Bronchial epithelial cell (primary cell): ENCODE measurements around the gene SPINK8. TPM values are rescaled to one million over a fixed set of nuclear protein-coding genes. Genes with fewer than 3 reads are reported as not detected.

ENCODE experiments used
- DNase-seq: peaks from one replicate; pipeline ENCODE4 v3.0.0-alpha.2; 2010; ENCODE audit warnings: low read depth
- FAIRE-seq: peaks from 2 replicates; lab custom pipeline; 2011; peaks lifted over from hg19 to GRCh38; lab: Jason Lieb, UNC
- H3K27me3 ChIP-seq: 2 replicates; pipeline ENCODE4 v1.5.1; 2011; ENCODE audit warnings: low read length; ENCODE audit not compliant: control insufficient read depth, insufficient read depth
- H3K36me3 ChIP-seq: 2 replicates; pipeline ENCODE4 v1.5.1; 2011; ENCODE audit warnings: low read length; ENCODE audit not compliant: control insufficient read depth, insufficient read depth
- H3K4me3 ChIP-seq: 2 replicates; pipeline ENCODE4 v1.5.1; 2011; ENCODE audit warnings: mild to moderate bottlenecking, low read depth, low read length, control low read depth
- CTCF ChIP-seq: IDR thresholded peaks from 2 replicates; pipeline ENCODE4 v1.5.1; 2011; ENCODE audit warnings: mild to moderate bottlenecking, moderate library complexity, low read length, control low read depth, inconsistent platforms; ENCODE audit not compliant: insufficient read depth, severe bottlenecking
- total RNA-seq: library from RNA; depleted of rRNA; stranded (reverse); fragments of >200 nt; gene quantifications from 2 replicates; pipeline ENCODE4 v1.2.1, GENCODE V29; 2014

The SPINK8 gene
- total RNA-seq, 1 donor from 2014 or later, result not detected

GRCh38 chr3:48267782-48268181, 65.7 kb downstream of the SPINK8 start:
- H3K4me3 ChIP-seq, result no peak overlapping the region
- H3K36me3 ChIP-seq, result no peaks in the 10 kb centered on the region
- no peak for FAIRE-seq
- peak; percentile 71 for DNase-seq
- no peaks in the 10 kb centered on the region for H3K27me3 ChIP-seq
- TF ChIP-seq CTCF, result no peak

DNA sequence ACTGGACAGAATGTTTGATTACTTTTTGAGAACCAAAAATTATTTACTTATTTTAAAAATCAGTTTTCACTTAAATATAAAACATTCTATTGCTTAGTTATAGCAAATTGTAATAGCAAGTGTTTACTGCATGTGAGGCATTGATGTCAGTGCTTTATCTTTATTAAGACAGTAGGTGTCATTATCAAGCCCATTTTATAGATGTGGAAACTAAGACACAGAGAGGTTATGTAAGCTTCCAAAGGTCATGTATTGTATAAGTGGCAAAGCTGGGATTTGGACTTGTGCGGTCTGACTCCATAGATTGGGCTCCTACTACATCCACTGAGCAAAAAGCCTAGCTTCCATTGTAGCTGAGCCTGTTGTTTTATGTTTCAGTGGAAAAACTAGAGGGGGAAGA, 74.9 kb downstream of the SPINK8 start:
- TF ChIP-seq CTCF, result no peak
- Histone ChIP-seq H3K36me3 (peaks cover 4% of the 10 kb centered on the region), H3K27me3 (no peaks in the 10 kb centered on the region), H3K4me3 (no peak overlapping the region)
- no peak for FAIRE-seq
- no peak for DNase-seq

Other genes with a start within 250 kb of the SPINK8 start
- 1.5 and 2.4 TPM in 2 replicates for gene CDC25A, start 145.2 kb downstream of the SPINK8 start, total RNA-seq
- 11.3 and 22.1 TPM in 2 replicates for gene CAMP, start 110.2 kb downstream of the SPINK8 start, total RNA-seq
- 3.7 and 5.8 TPM in 2 replicates for gene ZNF589, start 92.6 kb downstream of the SPINK8 start, total RNA-seq
- gene NME6, start 32.3 kb downstream of the SPINK8 start, total RNA-seq, result 31.7 and 40.8 TPM in 2 replicates
- not detected in 2 replicates for gene FBXW12, start 38.6 kb upstream of the SPINK8 start, total RNA-seq
- gene PLXNB1, start 96.4 kb upstream of the SPINK8 start, total RNA-seq, result 63.7 and 90.4 TPM in 2 replicates
- 48.4 and 55.3 TPM in 2 replicates for gene CCDC51, start 106.5 kb upstream of the SPINK8 start, total RNA-seq
- 190 and 360 TPM in 2 replicates for gene TMA7, start 106.6 kb upstream of the SPINK8 start, total RNA-seq
- gene ATRIP, start 113.1 kb upstream of the SPINK8 start, total RNA-seq, result 4.1 and 5.5 TPM in 2 replicates
- gene SHISA5, start 170.5 kb upstream of the SPINK8 start, total RNA-seq, result 87.1 and 131 TPM in 2 replicates
- 18.2 and 20.2 TPM in 2 replicates for gene PFKFB4, start 223.1 kb upstream of the SPINK8 start, total RNA-seq
- 9.6 and 12.9 TPM in 2 replicates for gene UCN2, start 230.1 kb upstream of the SPINK8 start, total RNA-seq